ENCODE data around the gene TBX2.
A peak's percentile ranks its signal among the peaks of the same experiment; 100 is the strongest.

- TF ChIP-seq CTCF (IDR thresholded peaks at IDR 0.05; ENCODE audit: low read depth, low read length, poor library complexity, severe bottlenecking) (peak; percentile 29), EZH2phosphoT487 (IDR thresholded peaks at IDR 0.05; ENCODE audit: borderline replicate concordance, low read length) (no peak)
These were observed 5.6 kb upstream of the TBX2 start for GRCh38 chr17:61393904-61394629.
